Germinal center (tissue), 1 donor: ENCODE measurements around the gene MSMO1.

ENCODE experiments used
- DNase-seq: peaks from one replicate; pipeline ENCODE4 v3.0.0; 2012; ENCODE audit warnings: mixed read lengths, low spot score

MSMO1 gene

GRCh38 chr4:165360985-165361670 lies 33.7 kb downstream of the MSMO1 start:
- no peak for DNase-seq

GRCh38 chr4:165361810-165362209 lies 34.3 kb downstream of the MSMO1 start:
- DNase-seq = no peak

GRCh38 chr4:165364452-165365080 lies 37.1 kb downstream of the MSMO1 start:
- no peak for DNase-seq

GRCh38 chr4:165367040-165367439 lies 39.6 kb downstream of the MSMO1 start:
- no peak for DNase-seq

GRCh38 chr4:165368114-165368513 lies 40.6 kb downstream of the MSMO1 start:
- no peak for DNase-seq

GRCh38 chr4:165368567-165368966 lies 41.1 kb downstream of the MSMO1 start:
- no peak for DNase-seq

GRCh38 chr4:165369522-165369921 lies 42.1 kb downstream of the MSMO1 start:
- no peak for DNase-seq

GRCh38 chr4:165370530-165370929 lies 43.1 kb downstream of the MSMO1 start:
- DNase-seq = no peak

GRCh38 chr4:165375465-165375864 lies 48.0 kb downstream of the MSMO1 start:
- DNase-seq = no peak

- no peak for DNase-seq
These were observed 50.9 kb downstream of the MSMO1 start for GRCh38 chr4:165378398-165378744.

- DNase-seq = peak; percentile 69
These were observed 51.5 kb downstream of the MSMO1 start, which contains the start of gene CPE for GRCh38 chr4:165378745-165379677. CPE (plus strand) TSS chr4:165379008; CDS start chr4:165379222, 214 bp downstream.

GRCh38 chr4:165379678-165380064 lies 52.2 kb downstream of the MSMO1 start:
- DNase-seq = no peak

- no peak for DNase-seq
These were observed 53.3 kb downstream of the MSMO1 start for GRCh38 chr4:165380805-165381204.

- DNase-seq = no peak
These were observed 54.4 kb downstream of the MSMO1 start for GRCh38 chr4:165381821-165382373.

GRCh38 chr4:165382640-165383039 lies 55.2 kb downstream of the MSMO1 start:
- no peak for DNase-seq

- DNase-seq = no peak
These were observed 56.2 kb downstream of the MSMO1 start for GRCh38 chr4:165383591-165384073.

GRCh38 chr4:165384186-165384585 lies 56.7 kb downstream of the MSMO1 start:
- no peak for DNase-seq

- no peak for DNase-seq
These were observed 57.1 kb downstream of the MSMO1 start for GRCh38 chr4:165384598-165384997.

- DNase-seq = no peak
These were observed 57.7 kb downstream of the MSMO1 start for GRCh38 chr4:165385126-165385525.

GRCh38 chr4:165386328-165386727 lies 58.9 kb downstream of the MSMO1 start:
- DNase-seq = no peak

- DNase-seq = no peak
These were observed 61.3 kb downstream of the MSMO1 start for GRCh38 chr4:165388756-165389155.
